GM21576 (cell line): Measurements from ENCODE around the gene ANKRD63.

Source experiments
- ATAC-seq: cut with Tn5 transposase; IDR thresholded peaks from one replicate; pipeline ENCODE4 v1.9.1; 2021; ENCODE audit warnings: mild to moderate bottlenecking, moderate library complexity; ENCODE audit not compliant: unreplicated experiment

The ANKRD63 gene

GRCh38 chr15:40280260-40281056 is 2.4 kb downstream of the ANKRD63 start:
- no peak for ATAC-seq

GRCh38 chr15:40279437-40280141 is 3.3 kb downstream of the ANKRD63 start:
- ATAC-seq = no peak

- ATAC-seq = no peak
Observed at GRCh38 chr15:40278026-40278425, 4.8 kb downstream of the ANKRD63 start.

- ATAC-seq = no peak
Observed at GRCh38 chr15:40277471-40277870, 5.4 kb downstream of the ANKRD63 start.

GRCh38 chr15:40276927-40277326 is 5.9 kb downstream of the ANKRD63 start:
- ATAC-seq = no peak

DNA sequence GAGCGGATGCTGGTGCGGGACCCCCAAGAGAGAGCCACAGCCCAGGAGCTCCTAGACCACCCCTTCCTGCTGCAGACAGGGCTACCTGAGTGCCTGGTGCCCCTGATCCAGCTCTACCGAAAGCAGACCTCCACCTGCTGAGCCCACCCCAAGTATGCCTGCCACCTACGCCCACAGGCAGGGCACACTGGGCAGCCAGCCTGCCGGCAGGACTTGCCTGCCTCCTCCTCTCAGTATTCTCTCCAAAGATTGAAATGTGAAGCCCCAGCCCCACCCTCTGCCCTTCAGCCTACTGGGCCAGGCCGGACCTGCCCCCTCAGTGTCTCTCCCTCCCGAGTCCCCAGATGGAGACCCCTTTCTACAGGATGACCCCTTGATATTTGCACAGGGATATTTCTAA is 6.9 kb downstream of the ANKRD63 start:
- ATAC-seq = no peak

DNA sequence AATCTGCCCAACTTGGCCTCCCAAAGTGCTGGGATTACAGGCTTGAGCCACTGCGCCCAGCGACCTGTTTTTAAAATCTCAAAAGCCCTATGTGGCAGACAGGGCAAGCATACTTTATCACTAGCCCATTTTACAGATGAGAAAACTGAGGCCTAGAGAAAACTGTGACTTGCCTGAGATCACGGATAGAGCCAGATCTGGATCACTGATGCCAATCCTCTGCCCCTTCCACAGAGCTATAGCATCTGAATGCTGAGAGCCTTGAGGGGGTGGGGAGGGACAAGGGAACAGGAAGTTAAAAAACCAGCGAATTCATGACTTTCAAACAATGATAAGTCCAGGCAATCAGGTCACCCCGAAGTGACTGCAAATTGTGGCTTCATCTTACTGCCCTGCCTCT is 7.3 kb downstream of the ANKRD63 start:
- ATAC-seq = no peak

DNA sequence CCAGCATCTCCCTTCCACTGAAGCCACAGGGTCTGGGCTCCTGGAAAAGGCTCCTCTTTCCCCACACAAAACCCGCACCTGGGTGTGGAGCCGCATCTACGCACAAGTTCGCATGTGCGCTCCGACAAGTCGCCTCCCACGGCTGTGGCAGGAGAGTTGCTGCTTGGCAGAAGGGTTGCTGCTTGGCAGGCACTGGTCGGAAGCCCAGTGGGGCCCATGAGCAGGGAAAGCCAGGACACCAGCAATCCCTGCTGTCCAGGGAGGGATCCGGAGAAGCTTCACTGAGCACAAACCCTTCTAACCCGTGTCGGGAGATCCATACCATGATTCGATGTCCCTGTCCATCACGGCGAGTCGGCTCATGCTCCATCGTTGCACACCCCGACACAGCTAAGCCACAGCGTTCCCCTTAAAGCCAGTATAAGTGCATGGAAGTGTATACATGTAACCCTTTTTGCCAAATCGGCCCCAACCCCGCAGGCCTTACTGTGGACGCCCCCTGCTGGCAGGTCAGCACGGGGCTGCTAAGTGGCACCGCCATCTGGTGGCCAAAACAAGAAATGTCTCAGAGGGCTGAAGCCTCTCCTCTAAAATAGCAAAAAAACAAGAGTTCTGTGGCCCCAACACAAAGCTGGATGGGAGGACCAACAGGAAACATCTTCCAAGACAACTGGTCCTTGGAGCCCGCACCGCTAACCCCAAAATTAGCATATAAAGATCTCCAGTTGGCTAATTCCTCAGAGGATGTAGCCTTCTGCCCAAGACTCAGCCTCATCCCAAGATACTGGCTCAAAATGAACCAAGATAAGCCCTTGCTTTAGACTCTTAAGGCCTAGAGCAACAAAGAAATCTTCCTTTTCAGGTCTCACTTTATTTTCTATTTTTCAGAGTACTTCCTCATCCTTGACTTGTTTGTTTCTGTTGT is 8.3 kb downstream of the ANKRD63 start:
- ATAC-seq = peak; percentile 43

DNA sequence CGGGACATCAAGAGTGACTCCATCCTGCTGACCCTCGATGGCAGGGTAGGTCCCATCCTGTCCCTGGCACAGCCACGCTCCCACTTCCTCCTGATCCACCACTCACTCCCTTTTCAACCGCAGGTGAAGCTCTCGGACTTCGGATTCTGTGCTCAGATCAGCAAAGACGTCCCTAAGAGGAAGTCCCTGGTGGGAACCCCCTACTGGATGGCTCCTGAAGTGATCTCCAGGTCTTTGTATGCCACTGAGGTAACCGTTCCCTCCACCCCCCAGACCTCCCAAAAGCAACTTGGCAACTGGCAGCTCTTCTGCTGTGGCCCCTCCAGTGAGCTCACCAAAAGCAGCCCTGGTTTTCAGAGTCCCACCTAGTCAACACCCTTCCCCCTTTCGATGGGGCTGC is 9.4 kb downstream of the ANKRD63 start:
- ATAC-seq = no peak

DNA sequence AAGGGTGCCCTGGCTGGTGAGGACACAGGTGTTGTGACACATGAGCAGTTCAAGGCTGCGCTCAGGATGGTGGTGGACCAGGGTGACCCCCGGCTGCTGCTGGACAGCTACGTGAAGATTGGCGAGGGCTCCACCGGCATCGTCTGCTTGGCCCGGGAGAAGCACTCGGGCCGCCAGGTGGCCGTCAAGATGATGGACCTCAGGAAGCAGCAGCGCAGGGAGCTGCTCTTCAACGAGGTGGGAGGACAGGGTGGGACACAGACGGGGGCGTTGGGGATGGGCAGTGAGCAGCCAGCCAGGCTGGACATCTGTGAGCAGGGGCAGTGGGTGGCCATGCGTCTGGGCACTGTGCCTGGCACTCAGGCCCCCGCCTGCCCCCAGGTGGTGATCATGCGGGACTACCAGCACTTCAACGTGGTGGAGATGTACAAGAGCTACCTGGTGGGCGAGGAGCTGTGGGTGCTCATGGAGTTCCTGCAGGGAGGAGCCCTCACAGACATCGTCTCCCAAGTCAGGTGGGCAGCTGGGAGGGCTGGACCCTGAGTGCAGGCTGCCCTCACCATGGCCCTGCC is 10.3 kb downstream of the ANKRD63 start:
- no peak for ATAC-seq

DNA sequence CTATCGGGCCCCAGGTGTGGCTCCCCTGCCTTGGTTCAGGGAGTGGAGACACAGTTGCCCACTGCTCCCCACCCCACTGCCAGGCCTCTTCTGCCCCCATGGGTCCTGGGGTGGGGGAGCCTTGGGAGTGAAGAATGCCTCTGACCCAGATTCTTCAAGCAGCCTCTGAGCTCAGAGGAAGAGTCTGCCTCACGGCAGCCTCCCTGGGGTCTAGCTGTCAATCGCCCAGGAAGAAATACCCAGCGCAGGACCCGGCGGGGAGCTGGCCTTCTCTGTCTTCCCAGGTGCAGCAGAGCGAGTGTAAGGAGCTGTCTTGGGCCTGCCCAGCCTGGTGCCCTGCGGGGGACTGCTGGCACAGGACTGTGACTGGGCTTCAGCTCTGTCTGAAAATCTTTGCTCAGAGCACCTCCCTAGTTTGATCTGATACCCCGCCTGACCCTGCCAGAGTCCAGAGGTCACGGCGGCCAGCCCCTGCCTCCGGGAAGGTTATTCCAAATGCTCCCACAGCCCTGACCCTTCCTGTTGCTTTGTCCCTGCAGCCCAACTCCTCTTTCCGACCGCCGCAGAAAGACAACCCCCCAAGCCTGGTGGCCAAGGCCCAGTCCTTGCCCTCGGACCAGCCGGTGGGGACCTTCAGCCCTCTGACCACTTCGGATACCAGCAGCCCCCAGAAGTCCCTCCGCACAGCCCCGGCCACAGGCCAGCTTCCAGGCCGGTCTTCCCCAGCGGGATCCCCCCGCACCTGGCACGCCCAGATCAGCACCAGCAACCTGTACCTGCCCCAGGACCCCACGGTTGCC is 11.0 kb downstream of the ANKRD63 start:
- ATAC-seq = no peak

- no peak for ATAC-seq
Observed at GRCh38 chr15:40270246-40270995, 12.4 kb downstream of the ANKRD63 start.

DNA sequence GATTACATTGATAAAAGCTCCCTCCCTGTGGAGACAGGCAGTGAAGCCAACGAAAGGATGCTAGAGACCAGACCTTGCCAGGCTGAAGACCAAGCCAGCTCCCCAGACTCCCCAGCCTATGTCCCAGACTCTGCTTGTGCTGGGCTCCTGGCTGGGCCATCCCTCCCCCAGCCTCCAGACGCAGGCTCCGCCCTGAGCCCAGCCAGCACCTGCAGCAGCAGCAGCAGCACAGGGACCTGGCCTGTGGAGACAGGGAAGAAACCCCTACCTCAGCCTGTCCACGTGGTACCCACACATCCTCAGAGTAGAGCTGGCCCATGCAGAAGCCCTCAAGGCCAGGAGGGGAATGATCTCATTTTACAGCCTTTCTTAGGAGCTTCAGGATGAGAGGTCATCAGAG is 13.3 kb downstream of the ANKRD63 start:
- no peak for ATAC-seq

- no peak for ATAC-seq
Observed at GRCh38 chr15:40267670-40268069, 15.2 kb downstream of the ANKRD63 start.

DNA sequence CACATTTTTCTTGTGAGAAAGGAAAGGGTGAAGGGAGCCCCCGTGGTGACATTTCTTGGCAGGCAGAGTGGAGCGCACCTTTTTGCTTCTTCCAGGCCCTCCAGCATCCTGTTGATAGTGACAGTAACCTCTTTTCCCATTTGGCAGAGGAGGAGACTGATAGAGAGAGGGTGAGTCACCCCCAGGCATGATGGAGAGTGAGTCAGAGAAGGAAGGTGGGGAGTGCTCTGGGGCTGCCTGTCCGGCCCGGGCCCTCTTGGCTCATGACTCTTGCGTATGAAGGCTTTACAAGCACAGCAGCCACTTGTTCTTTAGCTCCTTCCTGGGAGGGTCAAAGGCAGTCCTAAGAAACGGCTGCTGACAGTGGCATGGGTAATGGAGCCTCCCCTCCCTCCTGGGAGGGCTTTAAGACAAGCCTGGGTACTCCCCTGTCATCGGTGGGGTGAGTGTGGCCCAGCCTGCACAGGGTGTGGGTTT is 16.0 kb downstream of the ANKRD63 start:
- ATAC-seq = no peak

- no peak for ATAC-seq
Observed at GRCh38 chr15:40265875-40266274, 17.0 kb downstream of the ANKRD63 start.

DNA sequence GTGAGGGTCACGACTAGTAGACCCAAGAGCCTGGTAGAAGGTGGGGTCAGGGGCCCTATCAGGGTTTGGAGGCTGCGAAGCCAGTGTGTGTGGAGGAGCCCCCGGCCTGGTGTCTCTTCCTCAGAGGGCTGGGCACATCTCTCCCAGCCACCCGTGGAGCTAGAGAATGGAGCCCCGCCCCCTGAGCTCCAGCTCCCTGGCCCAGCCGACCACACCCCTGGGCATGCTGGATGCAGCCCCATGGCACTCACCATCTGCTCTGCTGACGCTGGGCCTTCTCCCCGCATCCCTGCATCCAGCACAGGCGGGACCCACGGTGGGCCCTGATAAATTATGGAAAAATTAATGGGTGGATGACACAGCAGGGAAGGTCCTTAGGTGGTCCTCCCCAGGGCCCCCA is 17.5 kb downstream of the ANKRD63 start:
- ATAC-seq = no peak

GRCh38 chr15:40264321-40265153 is 18.3 kb downstream of the ANKRD63 start:
- no peak for ATAC-seq
